ENCODE data around the gene IRF2BPL. TPM values are rescaled to one million over a fixed set of nuclear protein-coding genes. Genes with fewer than 3 reads are reported as not detected.

Gene IRF2BPL
- total RNA-seq, 2 experiments from 2014 or later, result 23.7 to 25.8 TPM

GRCh38 chr14:76985540-76986230, 42.8 kb downstream of the IRF2BPL start:
- no TSS peak for BruUV-seq (replicated peaks)
- Histone ChIP-seq H3K9me3 (ENCODE audit: low read length) (peaks cover 9% of the 10 kb centered on the region; the same call in 1 of the 2 replicates), H3K9me2 (ENCODE audit: insufficient read depth, low read length) (no peaks in the 10 kb centered on the region), H3K36me3 (ENCODE audit: insufficient read depth, low read length) (no peaks in the 10 kb centered on the region), H3K4me1 (ENCODE audit: insufficient read depth, low read length, poor library complexity, severe bottlenecking) (no peaks in the 10 kb centered on the region), H4K20me1 (ENCODE audit: insufficient read depth, low read length) (no peaks in the 10 kb centered on the region), H3K4me3 (ENCODE audit: low read depth, low read length, poor library complexity, severe bottlenecking) (no peak overlapping the region), H3K79me2 (ENCODE audit: insufficient read depth, low read depth, low read length) (no peaks in the 10 kb centered on the region), H3K27ac (ENCODE audit: low read depth, low read length, poor library complexity, severe bottlenecking) (no peak overlapping the region), H2AFZ (ENCODE audit: low read length) (no peak overlapping the region), H3K4me2 (ENCODE audit: low read length) (no peak overlapping the region)
- intact Hi-C loops (cut with micrococcal nuclease; ENCODE audit: unreplicated experiment), result no loop called here
- ChIA-PET CTCF (ENCODE audit: unreplicated experiment) (no interaction called here), POLR2A (interaction anchor here (0.9 kb wide), 1 partner anchor 8 kb away, joined by 5 read pairs; no protein-coding TSS in a partner anchor)
- no peak for DNase-seq (ENCODE audit: low spot score)
- TF ChIP-seq EZH2phosphoT487 (IDR thresholded peaks at IDR 0.05; ENCODE audit: borderline replicate concordance, low read depth, low read length) (no peak), CTCF (conservative IDR thresholded peaks at IDR 0.05; ENCODE audit: low read length) (no peak)

- DNase-seq (ENCODE audit: low spot score), result no peak
- no peaks in the 10 kb centered on the region for H3K4me1 ChIP-seq (ENCODE audit: insufficient read depth, low read length, poor library complexity, severe bottlenecking)
- no peaks in the 10 kb centered on the region for H3K36me3 ChIP-seq (ENCODE audit: insufficient read depth, low read length)
- H3K27ac ChIP-seq (ENCODE audit: low read depth, low read length, poor library complexity, severe bottlenecking), result no peak overlapping the region
- no TSS peak for BruUV-seq (replicated peaks)
- intact Hi-C loops (cut with micrococcal nuclease; ENCODE audit: unreplicated experiment), result no loop called here
- H3K79me2 ChIP-seq (ENCODE audit: insufficient read depth, low read depth, low read length), result no peaks in the 10 kb centered on the region
- no peak overlapping the region for H3K4me3 ChIP-seq (ENCODE audit: low read depth, low read length, poor library complexity, severe bottlenecking)
- H3K4me2 ChIP-seq (ENCODE audit: low read length), result no peak overlapping the region
- H2AFZ ChIP-seq (ENCODE audit: low read length), result no peak overlapping the region
- peaks cover 9% of the 10 kb centered on the region; the same call in 1 of the 2 replicates for H3K9me3 ChIP-seq (ENCODE audit: low read length)
- TF ChIP-seq EZH2phosphoT487 (IDR thresholded peaks at IDR 0.05; ENCODE audit: borderline replicate concordance, low read depth, low read length), result no peak
- TF ChIP-seq CTCF (conservative IDR thresholded peaks at IDR 0.05; ENCODE audit: low read length), result no peak
- ChIA-PET CTCF (ENCODE audit: unreplicated experiment) (no interaction called here), POLR2A (no interaction called here)
- no peaks in the 10 kb centered on the region for H4K20me1 ChIP-seq (ENCODE audit: insufficient read depth, low read length)
- no peaks in the 10 kb centered on the region for H3K9me2 ChIP-seq (ENCODE audit: insufficient read depth, low read length)
Observed at GRCh38 chr14:76984787-76985375, 43.6 kb downstream of the IRF2BPL start.

- Histone ChIP-seq H3K9me3 (ENCODE audit: low read length) (peaks cover 9% of the 10 kb centered on the region; the same call in 1 of the 2 replicates), H3K4me3 (ENCODE audit: low read depth, low read length, poor library complexity, severe bottlenecking) (no peak overlapping the region), H2AFZ (ENCODE audit: low read length) (no peak overlapping the region), H3K79me2 (ENCODE audit: insufficient read depth, low read depth, low read length) (no peaks in the 10 kb centered on the region), H3K36me3 (ENCODE audit: insufficient read depth, low read length) (no peaks in the 10 kb centered on the region), H4K20me1 (ENCODE audit: insufficient read depth, low read length) (no peaks in the 10 kb centered on the region), H3K4me2 (ENCODE audit: low read length) (no peak overlapping the region), H3K9me2 (ENCODE audit: insufficient read depth, low read length) (no peaks in the 10 kb centered on the region), H3K27ac (ENCODE audit: low read depth, low read length, poor library complexity, severe bottlenecking) (no peak overlapping the region), H3K4me1 (ENCODE audit: insufficient read depth, low read length, poor library complexity, severe bottlenecking) (no peaks in the 10 kb centered on the region)
- BruUV-seq (replicated peaks), result no TSS peak
- CTCF ChIA-PET (ENCODE audit: unreplicated experiment), result no interaction called here
- no peak for TF ChIP-seq CTCF (conservative IDR thresholded peaks at IDR 0.05; ENCODE audit: low read length)
- TF ChIP-seq EZH2phosphoT487 (IDR thresholded peaks at IDR 0.05; ENCODE audit: borderline replicate concordance, low read depth, low read length), result no peak
- intact Hi-C loops (cut with micrococcal nuclease; ENCODE audit: unreplicated experiment), result no loop called here
- POLR2A ChIA-PET, result interaction anchor here (0.7 kb wide), 1 partner anchor 135 kb away, joined by 4 read pairs; no protein-coding TSS in a partner anchor
- DNase-seq (ENCODE audit: low spot score), result no peak
Observed at GRCh38 chr14:76984297-76984696, 44.2 kb downstream of the IRF2BPL start.

Data from OCI-LY7 (cell line).